A549 (cell line): ENCODE data around the gene KIAA0040.

Source experiments
- EP300 ChIP-seq, 2 experiments: fragments of >200 bp; sonication (Bioruptor Twin); formaldehyde crosslinking; IDR thresholded peaks; 2 replicates in 1 of 2; 3 replicates in 1 of 2; pipeline ENCODE4 v1.6.1; 2016 to 2017
- MAZ ChIP-seq: fragments of 150-350 bp; IDR thresholded peaks from 2 replicates; pipeline ENCODE4 v1.6.1; 2014; ENCODE audit warnings: antibody characterized with exemption, low read depth, low read length, borderline replicate concordance
- TP53 ChIP-seq: fragments of 250-450 bp; sonication (Bioruptor Pico); IDR thresholded peaks from 2 replicates; pipeline ENCODE4 v1.5.0; 2021; ENCODE audit warnings: mild to moderate bottlenecking, moderate library complexity

- TF ChIP-seq EP300 (IDR thresholded peaks at IDR 0.05) (no peak), TP53 (CRISPR knock-in tag) (no peak), MAZ (no peak)
These were observed 2.7 kb upstream of the KIAA0040 start for GRCh38 chr1:175195281-175195680.
